ENCODE results near the gene RNF220. TPM values are rescaled to one million over a fixed set of nuclear protein-coding genes. Genes with fewer than 3 reads are reported as not detected.

The RNF220 gene
- total and polyA plus RNA-seq, 8 donors, result 50.8 to 108 (median 91.3) TPM

DNA sequence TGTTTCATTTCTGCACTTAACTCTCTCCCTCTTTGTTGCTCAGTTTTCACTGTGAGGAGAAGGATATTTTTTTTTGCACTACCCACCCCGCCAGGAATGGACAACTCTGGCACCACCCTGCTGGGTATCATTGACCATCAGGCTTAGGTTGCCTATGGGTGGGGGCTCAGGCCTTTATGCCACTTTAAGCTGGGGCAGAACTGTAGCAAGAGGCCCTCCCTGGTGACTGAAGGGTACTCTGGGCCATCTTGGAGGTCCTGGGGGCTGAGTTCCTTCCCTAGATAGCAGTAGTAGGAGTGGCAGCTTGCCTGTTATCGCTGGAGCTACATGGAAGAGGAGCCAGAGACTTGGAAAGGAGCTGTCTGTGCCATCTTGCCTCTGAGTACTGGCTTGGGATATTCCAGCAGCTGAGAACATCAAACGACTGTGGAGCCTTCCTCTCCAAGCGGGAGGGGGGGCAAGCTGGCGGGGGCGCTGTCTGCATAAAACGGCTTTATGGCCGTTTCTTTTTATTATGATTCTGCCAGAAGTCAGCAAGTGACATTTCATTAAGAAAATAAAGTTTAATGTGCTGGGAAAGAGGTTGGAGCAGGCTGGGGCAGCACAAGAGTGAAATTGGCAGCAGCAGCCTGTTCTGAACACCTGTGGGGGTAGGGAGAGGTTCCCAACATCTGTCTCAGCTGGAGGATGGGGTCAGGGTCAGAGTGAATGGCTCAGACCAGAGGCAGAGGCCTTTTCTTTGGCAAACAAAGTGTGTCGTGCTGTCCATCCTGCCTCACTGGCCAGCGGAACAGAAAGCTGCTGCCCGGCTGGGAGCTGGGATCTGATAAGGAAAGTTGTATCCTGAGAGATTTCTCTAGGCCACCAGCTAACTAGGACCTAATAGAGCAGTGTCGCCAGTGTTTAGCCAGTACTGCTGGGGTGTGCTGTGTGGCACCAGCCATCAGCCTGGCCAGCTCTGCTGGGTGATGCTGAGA is 236.4 kb downstream of the RNF220 start:
- DNase-seq, result no peak
- intact Hi-C loops (cut with DNase I), result no loop called here
- Histone ChIP-seq H3K27ac (no peak overlapping the region), H3K4me1 (no peaks in the 10 kb centered on the region), H3K36me3 (peaks cover 0 to 100% of the 10 kb centered on the region in 2 donors), H3K9me3 (no peaks in the 10 kb centered on the region), H3K27me3 (no peaks in the 10 kb centered on the region), H3K4me3 (no peak overlapping the region)
- TF ChIP-seq, protein P1, sequence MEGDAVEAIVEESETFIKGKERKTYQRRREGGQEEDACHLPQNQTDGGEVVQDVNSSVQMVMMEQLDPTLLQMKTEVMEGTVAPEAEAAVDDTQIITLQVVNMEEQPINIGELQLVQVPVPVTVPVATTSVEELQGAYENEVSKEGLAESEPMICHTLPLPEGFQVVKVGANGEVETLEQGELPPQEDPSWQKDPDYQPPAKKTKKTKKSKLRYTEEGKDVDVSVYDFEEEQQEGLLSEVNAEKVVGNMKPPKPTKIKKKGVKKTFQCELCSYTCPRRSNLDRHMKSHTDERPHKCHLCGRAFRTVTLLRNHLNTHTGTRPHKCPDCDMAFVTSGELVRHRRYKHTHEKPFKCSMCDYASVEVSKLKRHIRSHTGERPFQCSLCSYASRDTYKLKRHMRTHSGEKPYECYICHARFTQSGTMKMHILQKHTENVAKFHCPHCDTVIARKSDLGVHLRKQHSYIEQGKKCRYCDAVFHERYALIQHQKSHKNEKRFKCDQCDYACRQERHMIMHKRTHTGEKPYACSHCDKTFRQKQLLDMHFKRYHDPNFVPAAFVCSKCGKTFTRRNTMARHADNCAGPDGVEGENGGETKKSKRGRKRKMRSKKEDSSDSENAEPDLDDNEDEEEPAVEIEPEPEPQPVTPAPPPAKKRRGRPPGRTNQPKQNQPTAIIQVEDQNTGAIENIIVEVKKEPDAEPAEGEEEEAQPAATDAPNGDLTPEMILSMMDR (IDR thresholded peaks at IDR 0.05), result no peak
- no peak for ATAC-seq

DNA sequence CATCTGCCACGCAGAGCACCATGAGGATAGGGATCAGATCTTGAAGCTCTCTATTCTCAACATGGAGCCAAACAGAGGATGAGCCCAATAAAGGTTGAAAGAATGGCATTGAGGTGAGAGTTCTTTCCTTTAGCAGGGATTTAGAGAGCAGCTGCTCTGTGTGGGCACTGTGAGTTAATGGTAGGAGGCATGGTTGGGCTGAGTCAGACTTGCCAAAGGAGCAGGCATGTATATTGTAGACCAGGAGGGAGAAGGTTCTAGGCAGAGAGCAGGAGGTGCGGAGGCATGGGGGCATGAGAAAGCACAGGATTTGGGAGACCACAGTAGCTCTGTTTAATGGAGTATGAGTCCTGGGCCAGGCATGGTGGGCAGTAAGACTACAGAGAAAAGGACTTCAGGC is 237.2 kb downstream of the RNF220 start:
- Histone ChIP-seq H3K27ac (no peak overlapping the region), H3K36me3 (peaks cover 0 to 100% of the 10 kb centered on the region in 2 donors), H3K4me1 (no peaks in the 10 kb centered on the region), H3K4me3 (no peak overlapping the region), H3K27me3 (no peaks in the 10 kb centered on the region), H3K9me3 (no peaks in the 10 kb centered on the region)
- intact Hi-C loops (cut with DNase I), result no loop called here
- ATAC-seq, result no peak
- DNase-seq, result no peak
- TF ChIP-seq, protein P1 (IDR thresholded peaks at IDR 0.05), result no peak

DNA sequence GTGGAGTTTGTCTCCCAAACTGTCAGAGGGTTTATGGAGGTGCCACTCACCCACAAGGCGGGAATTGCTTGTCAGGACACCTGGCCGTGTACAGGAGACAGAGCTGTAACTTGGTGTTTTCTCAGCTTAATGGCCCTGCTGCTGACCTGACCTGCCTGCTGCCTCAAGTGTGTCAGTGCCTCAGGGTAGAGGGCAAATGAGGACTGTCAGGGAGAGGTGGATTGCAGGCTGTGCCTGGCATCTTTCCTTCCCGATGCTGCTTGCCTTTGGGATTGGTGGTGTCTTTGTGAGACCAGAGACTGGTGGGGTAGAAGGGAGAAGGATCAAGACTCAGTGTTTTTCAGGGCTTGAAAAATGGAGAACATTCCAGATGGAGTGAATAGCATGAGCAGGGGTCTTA is 237.9 kb downstream of the RNF220 start:
- no peak for ATAC-seq
- H3K36me3 ChIP-seq, result peaks cover 0 to 100% of the 10 kb centered on the region in 2 donors
- no peak overlapping the region for H3K27ac ChIP-seq
- no peak overlapping the region for H3K4me3 ChIP-seq
- no peaks in the 10 kb centered on the region for H3K9me3 ChIP-seq
- no peak for DNase-seq
- TF ChIP-seq, protein P1 (IDR thresholded peaks at IDR 0.05), result no peak
- intact Hi-C loops (cut with DNase I), result no loop called here
- no peaks in the 10 kb centered on the region for H3K4me1 ChIP-seq
- no peaks in the 10 kb centered on the region for H3K27me3 ChIP-seq

DNA sequence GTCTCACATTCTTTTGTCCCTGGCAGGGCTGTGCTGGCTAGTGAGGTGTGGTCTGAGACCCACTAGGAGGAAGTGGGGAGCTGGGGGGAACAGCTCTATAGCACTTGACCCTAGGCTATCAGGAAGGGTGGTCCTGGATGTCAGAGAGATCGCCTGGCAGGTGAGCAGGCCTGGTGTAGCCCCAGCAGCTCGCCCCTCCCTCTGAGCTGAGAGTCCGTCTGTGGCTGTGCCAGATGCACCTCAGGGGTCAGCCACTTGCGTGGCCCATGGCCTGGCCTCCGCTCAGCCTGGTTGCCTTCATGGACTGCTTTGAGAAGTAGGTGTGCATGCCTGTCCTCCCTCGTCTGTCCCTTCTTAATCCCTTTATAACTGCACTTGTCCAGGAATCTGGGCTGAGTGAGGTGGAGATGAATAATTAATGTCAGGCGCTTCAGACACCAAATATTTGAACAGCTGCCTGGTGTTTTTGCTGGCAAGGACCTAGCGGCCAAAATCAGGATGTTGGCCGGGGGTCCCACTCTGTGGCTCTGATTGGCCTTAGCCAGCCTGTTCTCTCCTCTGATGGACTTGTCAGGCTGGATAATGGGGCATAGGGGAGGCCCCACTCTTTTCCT is 238.8 kb downstream of the RNF220 start:
- ATAC-seq (no peak), DNase-seq (no peak)
- Histone ChIP-seq H3K27me3 (no peaks in the 10 kb centered on the region), H3K9me3 (no peaks in the 10 kb centered on the region), H3K27ac (no peak overlapping the region), H3K4me3 (no peak overlapping the region), H3K36me3 (peaks cover 0 to 100% of the 10 kb centered on the region in 2 donors), H3K4me1 (no peaks in the 10 kb centered on the region)
- intact Hi-C loops (cut with DNase I), result no loop called here
- TF ChIP-seq, protein P1 (IDR thresholded peaks at IDR 0.05), result no peak

DNA sequence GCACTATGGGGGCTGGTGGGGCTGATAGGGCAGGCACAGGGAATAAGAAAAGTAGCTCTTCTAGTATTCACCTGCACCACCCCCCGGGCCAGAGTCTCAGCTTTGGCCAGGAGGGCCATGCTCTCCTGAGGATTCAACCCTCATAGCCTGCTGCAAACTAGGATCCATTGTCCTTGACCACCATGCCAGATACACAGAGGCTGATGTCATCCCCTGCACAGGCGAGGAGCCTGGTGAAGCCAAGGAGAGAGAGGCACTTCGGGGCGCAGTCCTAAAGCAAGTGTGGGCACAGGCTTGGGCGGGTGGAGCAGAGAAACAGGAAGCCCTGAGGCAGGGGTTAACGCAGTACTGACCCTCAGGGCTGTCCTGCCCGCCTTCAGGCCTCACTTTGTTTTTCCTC is 239.8 kb downstream of the RNF220 start:
- TF ChIP-seq, protein P1 (IDR thresholded peaks at IDR 0.05), result no peak
- H3K36me3 ChIP-seq, result peaks cover 0 to 100% of the 10 kb centered on the region in 2 donors
- no peak overlapping the region for H3K27ac ChIP-seq
- intact Hi-C loops (cut with DNase I), result no loop called here
- no peak overlapping the region for H3K4me3 ChIP-seq
- ATAC-seq, result no peak
- no peak for DNase-seq
- H3K9me3 ChIP-seq, result no peaks in the 10 kb centered on the region
- no peaks in the 10 kb centered on the region for H3K27me3 ChIP-seq
- no peaks in the 10 kb centered on the region for H3K4me1 ChIP-seq
